Activated T-cell treated with anti-CD3 and anti-CD28 coated beads, Interleukin-2, amount 50 U/mL, for 4 hours (primary cell): ENCODE results near the gene RGS6. TPM values are rescaled to one million over a fixed set of nuclear protein-coding genes. Genes with fewer than 3 reads are reported as not detected.

ENCODE experiments used
- ATAC-seq, 2 donors: fragments of 200-7000 bp; cut with Tn5 transposase; one replicate each; pipeline ENCODE4 v1.10.0; 2021
- DNase-seq: peaks from one replicate; pipeline ENCODE4 v3.0.0-alpha.2; 2020
- H3K27me3 Mint-ChIP-seq: one replicate; pipeline ENCODE4 v1.8.0; 2021; ENCODE audit warnings: low read depth, mixed read lengths
- H3K36me3 Mint-ChIP-seq: one replicate; pipeline ENCODE4 v1.8.0; 2022; ENCODE audit warnings: mixed read lengths; ENCODE audit not compliant: insufficient read depth
- H3K4me1 Mint-ChIP-seq: one replicate; pipeline ENCODE4 v1.8.0; 2021; ENCODE audit warnings: low read depth, mixed read lengths
- H3K4me3 Mint-ChIP-seq: one replicate; pipeline ENCODE4 v1.8.0; 2021; ENCODE audit warnings: mild to moderate bottlenecking, moderate library complexity, mixed read lengths
- H3K9me3 Mint-ChIP-seq: one replicate; pipeline ENCODE4 v1.8.0; 2021; ENCODE audit warnings: mixed read lengths
- total RNA-seq, 3 donors: library from RNA; stranded (reverse); gene quantifications; one replicate each; pipeline ENCODE4 v1.2.1, GENCODE V29; 2021

Gene RGS6
- total RNA-seq, 3 donors from 2014 or later = 0.03 TPM; not detected in 2

DNA sequence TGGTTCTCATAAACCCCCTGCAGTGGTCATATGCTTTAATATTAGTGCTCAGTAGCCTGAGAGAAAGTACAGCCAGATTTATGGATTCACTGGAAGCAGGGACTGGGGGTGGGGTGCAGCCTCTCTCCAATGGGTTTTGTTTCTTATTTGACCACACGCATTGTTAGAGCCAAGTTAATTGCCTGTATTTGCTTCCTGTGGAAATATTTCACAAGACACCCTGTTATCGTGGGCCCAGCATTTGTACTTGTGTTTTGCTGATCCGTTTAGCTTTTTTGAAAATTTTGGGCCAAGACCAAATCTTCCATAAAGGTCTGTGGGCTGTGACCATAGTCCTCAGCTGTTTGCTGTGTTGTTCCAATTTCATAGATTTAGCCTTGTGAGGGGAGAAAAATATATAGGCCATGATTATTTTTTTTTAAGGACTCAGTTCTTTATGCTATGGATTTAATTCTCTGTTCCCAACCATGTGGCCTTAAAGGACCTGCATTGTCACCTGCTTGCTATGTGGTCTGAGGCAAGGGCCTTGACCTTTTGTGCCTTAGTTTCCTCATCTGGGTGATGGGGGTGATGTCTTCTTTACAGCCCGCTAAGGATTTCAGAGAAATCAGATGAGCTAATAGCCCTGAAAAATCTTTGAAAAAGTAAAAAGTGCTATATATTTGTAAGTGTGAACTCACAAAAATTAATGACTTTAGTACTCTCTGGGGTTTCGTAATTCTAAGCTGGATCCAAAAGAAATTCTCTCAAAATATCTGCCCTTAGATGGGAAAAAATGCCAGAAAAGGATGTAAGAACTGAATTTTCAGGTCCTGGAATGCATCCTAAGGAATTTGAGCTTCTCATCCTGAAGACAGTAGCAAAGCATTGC, 591.4 kb downstream of the RGS6 start:
- peaks cover 59% of the 10 kb centered on the region for H3K4me1 Mint-ChIP-seq
- no peak overlapping the region for H3K4me3 Mint-ChIP-seq
- no peaks in the 10 kb centered on the region for H3K36me3 Mint-ChIP-seq
- H3K9me3 Mint-ChIP-seq = peaks cover 13% of the 10 kb centered on the region
- H3K27me3 Mint-ChIP-seq = peaks cover 1% of the 10 kb centered on the region
- ATAC-seq = no peak
- DNase-seq = no peak

DNA sequence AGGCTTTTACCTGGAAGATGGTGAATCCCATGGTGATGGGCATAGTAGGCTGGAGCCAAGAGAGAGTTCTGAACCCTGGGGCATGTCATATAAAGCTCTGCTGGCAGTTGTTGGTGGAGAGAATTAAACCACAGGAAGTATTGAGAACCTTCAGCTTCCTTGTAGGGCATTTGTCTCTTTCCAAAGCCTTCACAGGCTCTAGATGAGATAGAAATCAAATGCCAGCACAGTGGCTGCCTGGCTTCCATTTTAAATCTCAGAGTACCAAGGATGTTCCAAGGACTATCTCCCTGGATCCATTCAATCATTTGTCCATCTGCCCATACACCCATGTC, 592.0 kb downstream of the RGS6 start:
- Mint-ChIP-seq H3K27me3 (peaks cover 1% of the 10 kb centered on the region), H3K9me3 (peaks cover 13% of the 10 kb centered on the region), H3K4me1 (peaks cover 53% of the 10 kb centered on the region), H3K4me3 (no peak overlapping the region), H3K36me3 (no peaks in the 10 kb centered on the region)
- no peak for ATAC-seq
- no peak for DNase-seq

DNA sequence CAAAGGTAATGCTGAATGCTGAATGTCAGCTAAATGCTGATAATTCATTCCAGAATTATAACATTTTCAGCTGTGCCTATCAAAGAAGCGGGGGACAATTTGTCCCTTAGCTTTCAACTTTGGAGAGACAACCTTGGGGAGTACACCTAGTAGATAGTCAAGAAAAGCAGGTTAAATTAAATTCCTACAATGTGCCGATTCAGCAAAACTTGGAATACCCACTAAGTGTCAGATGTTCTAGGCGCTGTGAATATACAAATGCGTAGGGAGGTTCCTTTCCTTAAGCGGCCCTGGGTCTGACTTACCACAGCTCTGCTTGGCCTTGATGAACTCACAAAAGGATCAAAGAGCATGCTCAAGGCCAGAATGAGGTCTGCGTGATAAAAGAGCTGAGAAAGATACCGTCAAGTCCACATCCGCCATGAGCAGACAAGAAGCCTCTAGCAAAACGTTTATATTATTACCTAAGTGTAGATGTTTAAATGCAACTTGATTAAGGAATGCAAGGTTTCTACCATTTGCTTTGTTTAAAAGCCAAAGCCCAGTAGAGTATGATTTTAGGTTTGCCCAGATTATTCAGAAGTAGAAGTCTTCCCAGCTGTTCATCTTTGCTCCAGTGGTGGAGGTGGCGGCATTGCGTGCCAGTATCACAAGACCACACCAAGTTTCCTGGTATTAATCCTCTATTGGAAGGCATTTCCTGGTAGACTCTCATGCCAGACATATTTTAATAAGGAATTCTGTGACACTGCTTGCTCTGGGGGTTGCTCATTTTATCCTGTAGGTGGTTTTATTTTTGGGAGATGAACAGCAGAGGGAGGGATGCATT, 593.1 kb downstream of the RGS6 start:
- no peak for DNase-seq
- no peak overlapping the region for H3K4me3 Mint-ChIP-seq
- H3K9me3 Mint-ChIP-seq = peaks cover 4% of the 10 kb centered on the region
- no peak for ATAC-seq
- H3K4me1 Mint-ChIP-seq = peaks cover 43% of the 10 kb centered on the region
- no peaks in the 10 kb centered on the region for H3K36me3 Mint-ChIP-seq
- H3K27me3 Mint-ChIP-seq = peaks cover 1% of the 10 kb centered on the region

GRCh38 chr14:72527591-72527990, 595.4 kb downstream of the RGS6 start:
- Mint-ChIP-seq H3K4me3 (no peak overlapping the region), H3K9me3 (no peaks in the 10 kb centered on the region), H3K27me3 (peaks cover 1% of the 10 kb centered on the region), H3K4me1 (peaks cover 36% of the 10 kb centered on the region), H3K36me3 (no peaks in the 10 kb centered on the region)
- DNase-seq = no peak
- no peak for ATAC-seq

GRCh38 chr14:72528059-72528862, 596.0 kb downstream of the RGS6 start:
- ATAC-seq = peak in 1 of 2 donors; percentile 35
- DNase-seq = no peak
- Mint-ChIP-seq H3K9me3 (peaks cover 3% of the 10 kb centered on the region), H3K4me3 (no peak overlapping the region), H3K36me3 (no peaks in the 10 kb centered on the region), H3K4me1 (peaks cover 39% of the 10 kb centered on the region), H3K27me3 (peaks cover 1% of the 10 kb centered on the region)

DNA sequence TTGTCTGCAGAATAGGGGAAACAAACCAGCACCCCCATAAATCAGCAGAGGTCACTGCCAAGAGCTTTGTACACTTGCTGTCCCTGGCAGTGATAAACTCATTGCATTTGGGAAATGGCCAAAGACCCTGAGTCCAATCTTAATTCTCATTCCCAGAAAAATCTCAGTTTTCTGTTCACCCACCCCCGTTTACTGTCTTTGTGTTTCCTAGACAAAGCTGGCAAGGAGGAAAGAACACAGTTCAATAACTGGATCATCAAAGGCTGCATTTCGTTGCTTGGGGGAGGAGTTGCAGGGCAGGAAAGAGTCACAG, 596.6 kb downstream of the RGS6 start:
- no peak overlapping the region for H3K4me3 Mint-ChIP-seq
- peaks cover 43% of the 10 kb centered on the region for H3K4me1 Mint-ChIP-seq
- H3K27me3 Mint-ChIP-seq = peaks cover 1% of the 10 kb centered on the region
- DNase-seq = no peak
- H3K9me3 Mint-ChIP-seq = peaks cover 7% of the 10 kb centered on the region
- H3K36me3 Mint-ChIP-seq = peaks cover 4% of the 10 kb centered on the region
- no peak for ATAC-seq

DNA sequence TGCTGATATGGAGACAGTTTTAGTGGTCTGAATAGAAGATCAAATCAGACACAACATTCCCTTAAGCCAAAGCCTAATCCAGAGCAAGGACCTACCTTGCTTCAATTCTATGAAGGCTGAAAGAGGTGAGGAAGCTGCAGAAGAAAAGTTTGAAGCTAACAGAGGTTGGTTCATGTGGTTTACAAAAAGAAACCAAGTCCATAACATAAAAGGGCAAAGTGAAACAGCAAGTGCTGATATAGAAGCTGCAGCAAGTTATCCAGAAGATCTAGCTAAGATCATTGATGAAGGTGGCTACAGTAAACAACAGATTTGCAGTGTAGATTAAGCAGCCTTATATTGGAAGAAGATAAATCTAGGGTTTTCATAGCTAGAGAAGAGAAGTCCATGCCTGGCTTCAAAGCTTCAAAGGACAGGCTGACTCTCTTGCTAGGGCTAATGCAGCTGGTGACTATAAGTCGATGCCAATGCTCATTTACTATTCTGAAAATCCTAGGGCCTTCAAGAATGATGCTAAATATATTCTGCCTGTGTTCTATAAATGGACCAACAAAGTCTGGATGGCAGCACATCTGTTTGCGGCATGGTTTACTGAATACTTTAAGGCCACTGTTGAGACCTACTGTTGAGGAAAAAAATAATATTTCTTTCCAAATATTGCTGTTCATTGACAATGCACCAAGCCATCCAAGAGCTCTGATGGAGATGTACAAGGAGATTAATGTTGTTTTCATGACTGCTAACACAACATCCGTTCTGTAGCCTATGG, 600.6 kb downstream of the RGS6 start:
- peaks cover 4% of the 10 kb centered on the region for H3K36me3 Mint-ChIP-seq
- no peak overlapping the region for H3K4me3 Mint-ChIP-seq
- H3K9me3 Mint-ChIP-seq = peaks cover 7% of the 10 kb centered on the region
- DNase-seq (no peak), ATAC-seq (peak in 1 of 2 donors; percentile 21)
- H3K4me1 Mint-ChIP-seq = peaks cover 58% of the 10 kb centered on the region
- H3K27me3 Mint-ChIP-seq = no peaks in the 10 kb centered on the region

- peak; percentile 73 to 88 for ATAC-seq
- H3K4me3 Mint-ChIP-seq = no peak overlapping the region
- peaks cover 4% of the 10 kb centered on the region for H3K36me3 Mint-ChIP-seq
- peaks cover 7% of the 10 kb centered on the region for H3K9me3 Mint-ChIP-seq
- DNase-seq = no peak
- H3K27me3 Mint-ChIP-seq = no peaks in the 10 kb centered on the region
- peaks cover 57% of the 10 kb centered on the region for H3K4me1 Mint-ChIP-seq
These were observed 603.3 kb downstream of the RGS6 start for GRCh38 chr14:72535485-72535884.

DNA sequence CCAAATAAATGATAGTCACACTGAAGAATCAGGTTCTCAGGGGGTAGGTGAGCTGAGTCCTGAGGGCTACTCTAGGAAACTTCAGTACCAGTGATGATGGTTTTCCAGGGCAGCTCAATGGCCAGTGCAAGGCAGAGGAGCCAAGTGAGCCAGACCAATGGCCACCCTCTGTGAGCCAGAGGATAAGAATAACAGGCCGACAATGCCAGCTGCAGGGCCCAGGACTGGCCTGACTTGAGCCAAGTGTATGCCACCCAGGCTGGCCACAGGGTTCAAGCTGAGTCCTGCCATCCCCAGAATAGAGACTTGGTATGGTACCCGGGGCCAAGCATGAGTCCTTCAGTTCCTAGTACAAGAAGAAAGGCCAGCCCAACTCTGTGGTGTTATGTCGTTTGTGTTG, 606.2 kb downstream of the RGS6 start:
- DNase-seq = no peak
- Mint-ChIP-seq H3K4me1 (peaks cover 39% of the 10 kb centered on the region), H3K9me3 (peaks cover 3% of the 10 kb centered on the region)

GRCh38 chr14:72539661-72540315, 607.6 kb downstream of the RGS6 start:
- DNase-seq = no peak
- no peak for ATAC-seq
- H3K4me3 Mint-ChIP-seq = no peak overlapping the region
- peaks cover 3% of the 10 kb centered on the region for H3K27me3 Mint-ChIP-seq
- H3K36me3 Mint-ChIP-seq = no peaks in the 10 kb centered on the region
- H3K4me1 Mint-ChIP-seq = peaks cover 27% of the 10 kb centered on the region
- H3K9me3 Mint-ChIP-seq = no peaks in the 10 kb centered on the region

More for the DNA sequence above, 606.2 kb downstream of the RGS6 start:
- H3K4me3 Mint-ChIP-seq = no peak overlapping the region
- no peaks in the 10 kb centered on the region for H3K27me3 Mint-ChIP-seq
- ATAC-seq = no peak
- H3K36me3 Mint-ChIP-seq = peaks cover 4% of the 10 kb centered on the region

- ATAC-seq = no peak
- no peak for DNase-seq
- Mint-ChIP-seq H3K27me3 (peaks cover 5% of the 10 kb centered on the region), H3K36me3 (no peaks in the 10 kb centered on the region), H3K4me1 (peaks cover 22% of the 10 kb centered on the region), H3K9me3 (no peaks in the 10 kb centered on the region), H3K4me3 (no peak overlapping the region)
These were observed 608.6 kb downstream of the RGS6 start for GRCh38 chr14:72540836-72541235.

- ATAC-seq = no peak
- H3K4me1 Mint-ChIP-seq = peaks cover 16% of the 10 kb centered on the region
- H3K4me3 Mint-ChIP-seq = no peak overlapping the region
- peaks cover 5% of the 10 kb centered on the region for H3K27me3 Mint-ChIP-seq
- H3K36me3 Mint-ChIP-seq = no peaks in the 10 kb centered on the region
- no peak for DNase-seq
- no peaks in the 10 kb centered on the region for H3K9me3 Mint-ChIP-seq
These were observed 609.3 kb downstream of the RGS6 start for GRCh38 chr14:72541546-72541945.

- Mint-ChIP-seq H3K27me3 (peaks cover 5% of the 10 kb centered on the region), H3K36me3 (no peaks in the 10 kb centered on the region), H3K4me3 (no peak overlapping the region), H3K9me3 (no peaks in the 10 kb centered on the region), H3K4me1 (peaks cover 10% of the 10 kb centered on the region)
- ATAC-seq (no peak), DNase-seq (no peak)
These were observed 611.1 kb downstream of the RGS6 start for GRCh38 chr14:72543341-72543740.
